ENCODE data around the gene RALGPS2. TPM values are rescaled to one million over a fixed set of nuclear protein-coding genes. Genes with fewer than 3 reads are reported as not detected.

The RALGPS2 gene
- total RNA-seq, 5 donors from 2014 or later (not counting 1 experiment from before 2014, with no cell fraction given), result 11.2 to 17.5 (median 12.4) TPM

DNA sequence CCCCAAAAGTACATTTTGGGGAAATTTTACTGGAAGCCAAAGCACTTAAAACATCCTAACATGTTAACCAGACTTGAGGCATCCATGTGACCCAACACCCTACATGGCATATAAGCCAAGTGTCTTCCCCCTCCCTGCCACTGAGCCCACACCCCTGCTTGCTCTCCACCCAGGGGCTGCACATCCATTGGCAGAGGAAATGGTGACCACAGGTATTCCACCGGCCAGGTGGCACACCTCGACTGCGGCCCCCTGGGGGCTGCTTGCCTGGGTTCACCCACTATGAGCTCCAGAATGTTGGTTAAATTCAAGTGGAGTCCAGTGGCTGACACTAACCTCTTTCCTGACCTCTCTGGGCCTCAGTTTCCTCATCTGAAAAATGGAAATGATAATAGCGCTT, 236.3 kb downstream of the RALGPS2 start:
- ATAC-seq (replicated peaks in 1 of 4) (no peak), DNase-seq (no peak)
- H3K4me3 ChIP-seq (ENCODE audit: control insufficient read depth in 1 of 2, extremely low read depth in 1 of 2, low read length in 1 of 2), result no peak overlapping the region
- Mint-ChIP-seq H3K27ac (no peak overlapping the region), H3K36me3 (no peaks in the 10 kb centered on the region), H3K4me1 (no peaks in the 10 kb centered on the region), H3K27me3 (peaks cover 0 to 3% of the 10 kb centered on the region in 2 donors), H3K9me3 (no peaks in the 10 kb centered on the region), H3K4me3 (no peak overlapping the region)
- no peaks in the 10 kb centered on the region for H3K4me1 ChIP-seq (ENCODE audit: control insufficient read depth in 1 of 2, extremely low read depth in 1 of 2, insufficient read depth in 2 of 2, low read length in 2 of 2)
- H3K36me3 ChIP-seq (ENCODE audit: control insufficient read depth in 2 of 2, extremely low read depth in 1 of 2, insufficient read depth in 1 of 2, low read length in 1 of 2), result no peaks in the 10 kb centered on the region
- CTCF ChIA-PET, result no interaction called here
- peaks cover 0 to 5% of the 10 kb centered on the region in 2 experiments for H3K27me3 ChIP-seq (replicated peaks in 1 of 2; ENCODE audit: control insufficient read depth in 2 of 2, extremely low read depth in 1 of 2, insufficient read depth in 2 of 2, low read length in 1 of 2)
- POLR2A ChIA-PET, result interaction anchor here in 1 of 2 donors (0.6 kb wide), 1 partner anchor 24 kb away, joined by 3 read pairs; no protein-coding TSS in a partner anchor
- WGBS (ENCODE audit: insufficient coverage), result 50% methylated on average over 2 of the region's 4 CpGs
- no peaks in the 10 kb centered on the region for H3K9me3 ChIP-seq
- no peak overlapping the region for H3K27ac ChIP-seq (ENCODE audit: low read length)

DNA sequence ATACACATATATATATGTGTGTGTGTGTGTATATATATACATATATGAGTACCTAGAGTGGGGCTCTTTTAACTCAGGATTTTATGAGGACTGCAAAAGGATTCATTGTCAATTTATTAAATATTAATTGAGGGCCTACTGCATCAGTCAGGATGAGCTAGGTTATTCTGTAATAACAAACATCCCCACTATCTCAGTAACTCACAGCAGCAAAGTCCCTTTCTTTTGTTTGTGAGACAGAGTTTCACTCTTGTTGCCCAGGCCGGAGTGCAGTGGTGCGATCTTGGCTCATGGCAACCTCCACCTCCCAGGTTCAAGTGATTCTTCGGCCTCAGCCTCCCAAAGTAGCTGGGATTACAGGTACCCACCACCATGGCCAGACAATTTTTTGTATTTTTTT, 236.8 kb downstream of the RALGPS2 start:
- Mint-ChIP-seq H3K4me1 (no peaks in the 10 kb centered on the region), H3K4me3 (no peak overlapping the region), H3K27ac (no peak overlapping the region), H3K27me3 (peaks cover 0 to 3% of the 10 kb centered on the region in 2 donors), H3K36me3 (no peaks in the 10 kb centered on the region), H3K9me3 (no peaks in the 10 kb centered on the region)
- Histone ChIP-seq H3K9me3 (no peaks in the 10 kb centered on the region), H3K4me1 (ENCODE audit: control insufficient read depth in 1 of 2, extremely low read depth in 1 of 2, insufficient read depth in 2 of 2, low read length in 2 of 2) (no peaks in the 10 kb centered on the region), H3K4me3 (ENCODE audit: control insufficient read depth in 1 of 2, extremely low read depth in 1 of 2, low read length in 1 of 2) (no peak overlapping the region), H3K27me3 (replicated peaks in 1 of 2; ENCODE audit: control insufficient read depth in 2 of 2, extremely low read depth in 1 of 2, insufficient read depth in 2 of 2, low read length in 1 of 2) (peaks cover 0 to 5% of the 10 kb centered on the region in 2 experiments), H3K36me3 (ENCODE audit: control insufficient read depth in 2 of 2, extremely low read depth in 1 of 2, insufficient read depth in 1 of 2, low read length in 1 of 2) (no peaks in the 10 kb centered on the region), H3K27ac (ENCODE audit: low read length) (no peak overlapping the region)
- 50% methylated on average over 2 of the region's 3 CpGs for WGBS (ENCODE audit: insufficient coverage)
- CTCF ChIA-PET, result interaction anchor here in 1 of 2 donors (0.6 kb wide), 1 partner anchor 9 kb away, joined by 3 read pairs; no protein-coding TSS in a partner anchor
- DNase-seq, result no peak
- POLR2A ChIA-PET, result interaction anchor here in 1 of 2 donors (0.6 kb wide), 1 partner anchor 25 kb away, joined by 3 read pairs; no protein-coding TSS in a partner anchor
- ATAC-seq (replicated peaks in 1 of 4), result no peak

- Histone ChIP-seq H3K27me3 (replicated peaks in 1 of 2; ENCODE audit: control insufficient read depth in 2 of 2, extremely low read depth in 1 of 2, insufficient read depth in 2 of 2, low read length in 1 of 2) (peaks cover 0 to 5% of the 10 kb centered on the region in 2 experiments), H3K9me3 (no peaks in the 10 kb centered on the region), H3K4me1 (ENCODE audit: control insufficient read depth in 1 of 2, extremely low read depth in 1 of 2, insufficient read depth in 2 of 2, low read length in 2 of 2) (no peaks in the 10 kb centered on the region), H3K4me3 (ENCODE audit: control insufficient read depth in 1 of 2, extremely low read depth in 1 of 2, low read length in 1 of 2) (no peak overlapping the region), H3K27ac (ENCODE audit: low read length) (no peak overlapping the region), H3K36me3 (ENCODE audit: control insufficient read depth in 2 of 2, extremely low read depth in 1 of 2, insufficient read depth in 1 of 2, low read length in 1 of 2) (no peaks in the 10 kb centered on the region)
- DNase-seq, result no peak
- 74% methylated on average over 7 of the region's 10 CpGs for WGBS (ENCODE audit: insufficient coverage)
- CTCF ChIA-PET, result no interaction called here
- Mint-ChIP-seq H3K27ac (no peak overlapping the region), H3K4me1 (no peaks in the 10 kb centered on the region), H3K36me3 (no peaks in the 10 kb centered on the region), H3K27me3 (peaks cover 0 to 3% of the 10 kb centered on the region in 2 donors), H3K4me3 (no peak overlapping the region), H3K9me3 (no peaks in the 10 kb centered on the region)
- no peak for ATAC-seq (replicated peaks in 1 of 4)
- POLR2A ChIA-PET, result no interaction called here
Measured at GRCh38 chr1:178962853-178963711, 238.0 kb downstream of the RALGPS2 start.

DNA sequence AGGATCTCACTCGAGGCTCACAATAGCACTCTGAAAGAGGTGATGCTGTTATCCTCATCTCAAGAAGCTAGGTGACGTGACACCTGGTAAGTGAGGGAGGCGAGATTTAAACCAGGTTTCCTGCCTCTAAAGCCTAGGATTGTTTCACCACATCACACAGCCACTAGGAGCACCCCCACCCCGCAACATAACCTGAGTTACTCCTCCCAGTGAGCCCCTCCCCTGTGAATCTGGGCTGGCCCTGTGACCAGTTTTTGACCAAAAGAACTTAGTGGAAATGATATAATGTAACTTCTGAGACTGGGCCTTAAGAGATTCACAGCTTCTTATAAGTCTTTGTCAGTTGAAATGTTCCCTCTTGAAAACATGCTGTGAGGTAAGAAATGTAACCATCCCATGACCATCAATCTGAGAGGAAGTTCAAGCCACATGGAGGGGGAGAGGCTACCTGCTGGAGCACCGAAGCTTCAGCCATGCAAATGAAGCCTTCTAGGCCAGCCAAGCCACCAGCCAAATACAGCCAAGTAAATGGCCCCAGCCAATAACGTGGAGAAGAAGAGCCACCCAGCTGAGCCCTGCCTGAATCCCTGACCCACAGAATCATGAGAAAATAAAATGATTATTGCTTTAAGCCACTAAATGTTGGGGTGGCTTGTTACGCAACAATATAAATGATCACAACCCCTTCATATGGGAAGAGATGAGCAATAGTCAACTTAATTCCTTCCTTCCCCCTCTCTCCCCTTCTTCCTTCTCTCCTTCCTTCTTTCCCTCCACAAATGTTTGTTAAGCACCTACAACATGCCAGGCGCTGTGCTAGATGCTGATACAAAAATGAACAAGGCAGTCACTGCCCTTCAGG, 239.7 kb downstream of the RALGPS2 start:
- H3K4me3 Mint-ChIP-seq, result no peak overlapping the region
- WGBS (ENCODE audit: insufficient coverage), result 80% methylated on average over 1 of the region's 8 CpGs
- no peak overlapping the region for H3K4me3 ChIP-seq (ENCODE audit: control insufficient read depth in 1 of 2, extremely low read depth in 1 of 2, low read length in 1 of 2)
- no peaks in the 10 kb centered on the region for H3K9me3 ChIP-seq
- no peaks in the 10 kb centered on the region for H3K36me3 Mint-ChIP-seq
- ATAC-seq (replicated peaks in 1 of 4), result no peak
- H3K27me3 ChIP-seq (replicated peaks in 1 of 2; ENCODE audit: control insufficient read depth in 2 of 2, extremely low read depth in 1 of 2, insufficient read depth in 2 of 2, low read length in 1 of 2), result peaks cover 0 to 5% of the 10 kb centered on the region in 2 experiments
- ChIA-PET CTCF (no interaction called here), POLR2A (no interaction called here)
- H3K27me3 Mint-ChIP-seq, result peaks cover 3 to 5% of the 10 kb centered on the region in 2 donors
- H3K36me3 ChIP-seq (ENCODE audit: control insufficient read depth in 2 of 2, extremely low read depth in 1 of 2, insufficient read depth in 1 of 2, low read length in 1 of 2), result no peaks in the 10 kb centered on the region
- no peak overlapping the region for H3K27ac ChIP-seq (ENCODE audit: low read length)
- no peaks in the 10 kb centered on the region for H3K4me1 ChIP-seq (ENCODE audit: control insufficient read depth in 1 of 2, extremely low read depth in 1 of 2, insufficient read depth in 2 of 2, low read length in 2 of 2)
- no peaks in the 10 kb centered on the region for H3K4me1 Mint-ChIP-seq
- DNase-seq, result no peak
- no peaks in the 10 kb centered on the region for H3K9me3 Mint-ChIP-seq
- H3K27ac Mint-ChIP-seq, result no peak overlapping the region

GRCh38 chr1:178966312-178966711, 241.3 kb downstream of the RALGPS2 start:
- POLR2A ChIA-PET, result no interaction called here
- Histone ChIP-seq H3K27ac (ENCODE audit: low read length) (no peak overlapping the region), H3K9me3 (no peaks in the 10 kb centered on the region), H3K36me3 (ENCODE audit: control insufficient read depth in 2 of 2, extremely low read depth in 1 of 2, insufficient read depth in 1 of 2, low read length in 1 of 2) (no peaks in the 10 kb centered on the region), H3K27me3 (replicated peaks in 1 of 2; ENCODE audit: control insufficient read depth in 2 of 2, extremely low read depth in 1 of 2, insufficient read depth in 2 of 2, low read length in 1 of 2) (peaks cover 0 to 5% of the 10 kb centered on the region in 2 experiments), H3K4me1 (ENCODE audit: control insufficient read depth in 1 of 2, extremely low read depth in 1 of 2, insufficient read depth in 2 of 2, low read length in 2 of 2) (no peaks in the 10 kb centered on the region), H3K4me3 (ENCODE audit: control insufficient read depth in 1 of 2, extremely low read depth in 1 of 2, low read length in 1 of 2) (no peak overlapping the region)
- Mint-ChIP-seq H3K4me3 (no peak overlapping the region), H3K9me3 (no peaks in the 10 kb centered on the region), H3K27me3 (peaks cover 0 to 5% of the 10 kb centered on the region in 2 donors), H3K27ac (no peak overlapping the region), H3K4me1 (no peaks in the 10 kb centered on the region), H3K36me3 (no peaks in the 10 kb centered on the region)
- CTCF ChIA-PET, result interaction anchor here in 1 of 2 donors (0.7 kb wide), 1 partner anchor 13 kb away, joined by 9 read pairs; no protein-coding TSS in a partner anchor
- DNase-seq (no peak), ATAC-seq (replicated peaks in 1 of 4) (no peak)

DNA sequence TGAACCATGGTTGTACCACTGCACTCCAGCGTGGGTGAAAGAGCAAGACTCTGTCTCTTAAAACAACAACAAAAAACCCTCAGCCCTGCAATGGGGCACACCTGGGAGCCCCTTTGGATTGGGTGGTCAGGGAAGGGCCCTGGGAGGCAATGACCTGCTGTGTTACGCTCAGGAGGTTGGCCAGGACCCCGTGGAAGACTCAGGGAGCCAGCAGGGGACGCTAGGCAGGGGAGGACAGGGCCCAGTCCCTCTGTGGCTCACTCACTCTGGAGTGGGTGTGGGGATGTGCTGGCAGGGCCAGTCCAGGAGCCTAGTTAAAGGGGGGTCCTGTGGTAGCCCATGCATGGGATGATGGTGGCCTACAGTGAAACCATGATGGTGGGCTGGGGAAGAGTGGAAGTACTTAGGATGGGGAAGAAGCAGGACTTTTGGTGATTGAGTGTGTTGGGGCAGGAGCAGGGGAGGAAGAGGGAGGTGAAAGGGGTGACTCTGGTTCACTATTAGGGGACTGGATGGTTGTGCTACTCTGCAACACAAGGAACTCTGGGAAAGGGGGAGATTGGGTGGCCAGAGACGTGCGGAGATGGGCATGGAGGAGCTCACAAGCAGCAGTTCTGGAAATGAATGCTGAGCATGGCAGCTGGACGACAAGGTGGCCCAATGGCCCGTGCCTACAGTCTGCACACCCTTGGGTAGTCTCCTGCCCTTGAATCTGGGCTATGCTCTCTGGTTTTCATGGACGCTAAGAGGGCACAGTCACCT, 244.4 kb downstream of the RALGPS2 start:
- CTCF ChIA-PET, result no interaction called here
- no peaks in the 10 kb centered on the region for H3K9me3 ChIP-seq
- no peaks in the 10 kb centered on the region for H3K36me3 ChIP-seq (ENCODE audit: control insufficient read depth in 2 of 2, extremely low read depth in 1 of 2, insufficient read depth in 1 of 2, low read length in 1 of 2)
- Mint-ChIP-seq H3K27ac (no peak overlapping the region), H3K27me3 (peaks cover 11 to 15% of the 10 kb centered on the region in 2 donors), H3K36me3 (no peaks in the 10 kb centered on the region), H3K4me1 (peaks cover 2 to 10% (median 6%) of the 10 kb centered on the region in 3 donors), H3K4me3 (no peak overlapping the region), H3K9me3 (no peaks in the 10 kb centered on the region)
- 75% methylated on average over 7 of the region's 9 CpGs for WGBS (ENCODE audit: insufficient coverage)
- no peak for ATAC-seq (replicated peaks in 1 of 4)
- POLR2A ChIA-PET, result no interaction called here
- H3K27me3 ChIP-seq (replicated peaks in 1 of 2; ENCODE audit: control insufficient read depth in 2 of 2, extremely low read depth in 1 of 2, insufficient read depth in 2 of 2, low read length in 1 of 2), result peaks cover 0 to 3% of the 10 kb centered on the region in 2 experiments
- no peak overlapping the region for H3K27ac ChIP-seq (ENCODE audit: low read length)
- no peak overlapping the region for H3K4me3 ChIP-seq (ENCODE audit: control insufficient read depth in 1 of 2, extremely low read depth in 1 of 2, low read length in 1 of 2)
- H3K4me1 ChIP-seq (ENCODE audit: control insufficient read depth in 1 of 2, extremely low read depth in 1 of 2, insufficient read depth in 2 of 2, low read length in 2 of 2), result peaks cover 0 to 9% of the 10 kb centered on the region in 2 experiments
- no peak for DNase-seq

All from T-cell (primary cell).